ENCODE results near the gene C5orf63. TPM values are rescaled to one million over a fixed set of nuclear protein-coding genes. Genes with fewer than 3 reads are reported as not detected.
"Not testable (repeated sequence)": the region's sequence is repeated elsewhere in the genome, so short reads cannot be mapped to it uniquely, and the experiment has no call there.

Gene C5orf63
- total and polyA plus RNA-seq, 3 experiments from 2014 or later, result 5.2 to 11.9 (median 10.0) TPM

- Histone ChIP-seq H3K9me3 (ENCODE audit: low read length) (no peaks in the 10 kb centered on the region), H3K27me3 (ENCODE audit: insufficient read depth, low read length, poor library complexity, severe bottlenecking) (peaks cover 4% of the 10 kb centered on the region), H3K4me1 (ENCODE audit: insufficient read depth, low read length) (peaks cover 7% of the 10 kb centered on the region), H3K27ac (ENCODE audit: low read depth, low read length) (peak overlapping the region; percentile 7), H3K36me3 (ENCODE audit: insufficient read depth, low read length) (no peaks in the 10 kb centered on the region), H3K4me3 (ENCODE audit: low read length) (no peak overlapping the region)
- H3K4me1 Mint-ChIP-seq, result peaks cover 6% of the 10 kb centered on the region in 3 donors
- no peaks in the 10 kb centered on the region for H3K36me3 Mint-ChIP-seq
- no peak for DNase-seq
- no peak overlapping the region for H3K4me3 Mint-ChIP-seq
- H3K27ac Mint-ChIP-seq, result no peak overlapping the region
- ChIA-PET CTCF (interaction anchor here (0.8 kb wide), 1 partner anchor 53 kb away, joined by 3 read pairs; no protein-coding TSS in a partner anchor), POLR2A (no interaction called here)
- no peaks in the 10 kb centered on the region for H3K9me3 Mint-ChIP-seq
- peaks cover 3% of the 10 kb centered on the region in 2 donors for H3K27me3 Mint-ChIP-seq
These were observed 47.1 kb downstream of the C5orf63 start for GRCh38 chr5:127026166-127026565.

GRCh38 chr5:127025467-127025866, 47.8 kb downstream of the C5orf63 start:
- H3K4me3 ChIP-seq (ENCODE audit: low read length), result no peak overlapping the region

GRCh38 chr5:127024821-127025220, 48.5 kb downstream of the C5orf63 start:
- Mint-ChIP-seq H3K9me3 (no peaks in the 10 kb centered on the region), H3K4me1 (peaks cover 6% of the 10 kb centered on the region in 3 donors), H3K27me3 (peaks cover 1 to 3% of the 10 kb centered on the region in 2 donors), H3K36me3 (no peaks in the 10 kb centered on the region), H3K27ac (no peak overlapping the region), H3K4me3 (no peak overlapping the region)
- Histone ChIP-seq H3K27me3 (ENCODE audit: insufficient read depth, low read length, poor library complexity, severe bottlenecking) (peaks cover 4% of the 10 kb centered on the region), H3K4me1 (ENCODE audit: insufficient read depth, low read length) (peaks cover 6% of the 10 kb centered on the region), H3K36me3 (ENCODE audit: insufficient read depth, low read length) (no peaks in the 10 kb centered on the region), H3K4me3 (ENCODE audit: low read length) (no peak overlapping the region), H3K27ac (ENCODE audit: low read depth, low read length) (no peak overlapping the region), H3K9me3 (ENCODE audit: low read length) (no peaks in the 10 kb centered on the region)
- DNase-seq, result no peak
- ChIA-PET POLR2A (no interaction called here), CTCF (no interaction called here)

More at GRCh38 chr5:127025467-127025866, 47.8 kb downstream of the C5orf63 start:
- Histone ChIP-seq H3K36me3 (ENCODE audit: insufficient read depth, low read length) (no peaks in the 10 kb centered on the region), H3K27ac (ENCODE audit: low read depth, low read length) (no peak overlapping the region), H3K27me3 (ENCODE audit: insufficient read depth, low read length, poor library complexity, severe bottlenecking) (peaks cover 4% of the 10 kb centered on the region), H3K4me1 (ENCODE audit: insufficient read depth, low read length) (peaks cover 6% of the 10 kb centered on the region), H3K9me3 (ENCODE audit: low read length) (no peaks in the 10 kb centered on the region)
- peaks cover 3% of the 10 kb centered on the region in 2 donors for H3K27me3 Mint-ChIP-seq
- ChIA-PET POLR2A (no interaction called here), CTCF (no interaction called here)
- no peak for DNase-seq
- H3K27ac Mint-ChIP-seq, result no peak overlapping the region
- H3K4me1 Mint-ChIP-seq, result peaks cover 6% of the 10 kb centered on the region in 3 donors
- H3K36me3 Mint-ChIP-seq, result no peaks in the 10 kb centered on the region
- H3K9me3 Mint-ChIP-seq, result no peaks in the 10 kb centered on the region
- H3K4me3 Mint-ChIP-seq, result no peak overlapping the region

GRCh38 chr5:127023552-127024191, 49.6 kb downstream of the C5orf63 start:
- CTCF ChIA-PET, result not testable (repeated sequence)
- POLR2A ChIA-PET, result interaction anchor here (0.6 to 0.8 kb wide), 2 partner anchors 9 to 49 kb away, joined by 3 read pairs; no protein-coding TSS in a partner anchor

GRCh38 chr5:127022846-127023245, 50.5 kb downstream of the C5orf63 start:
- Histone ChIP-seq H3K4me3 (ENCODE audit: low read length) (no peak overlapping the region), H3K36me3 (ENCODE audit: insufficient read depth, low read length) (no peaks in the 10 kb centered on the region), H3K27ac (ENCODE audit: low read depth, low read length) (no peak overlapping the region), H3K27me3 (ENCODE audit: insufficient read depth, low read length, poor library complexity, severe bottlenecking) (no peaks in the 10 kb centered on the region), H3K9me3 (ENCODE audit: low read length) (no peaks in the 10 kb centered on the region), H3K4me1 (ENCODE audit: insufficient read depth, low read length) (no peaks in the 10 kb centered on the region)
- CTCF ChIA-PET, result no interaction called here
- no peak for DNase-seq
- H3K36me3 Mint-ChIP-seq, result no peaks in the 10 kb centered on the region
- peaks cover 1 to 3% of the 10 kb centered on the region in 2 donors for H3K27me3 Mint-ChIP-seq
- H3K9me3 Mint-ChIP-seq, result no peaks in the 10 kb centered on the region
- H3K4me3 Mint-ChIP-seq, result no peak overlapping the region
- H3K27ac Mint-ChIP-seq, result no peak overlapping the region
- POLR2A ChIA-PET, result no interaction called here
- H3K4me1 Mint-ChIP-seq, result no peaks in the 10 kb centered on the region

More at GRCh38 chr5:127023552-127024191, 49.6 kb downstream of the C5orf63 start:
- H3K27ac ChIP-seq (ENCODE audit: low read depth, low read length); H3K4me1 Mint-ChIP-seq; H3K4me3 ChIP-seq (ENCODE audit: low read length); H3K4me3 Mint-ChIP-seq; H3K27me3 ChIP-seq (ENCODE audit: insufficient read depth, low read length, poor library complexity, severe bottlenecking); DNase-seq; H3K27me3 Mint-ChIP-seq; H3K9me3 ChIP-seq (ENCODE audit: low read length); H3K9me3 Mint-ChIP-seq; H3K4me1 ChIP-seq (ENCODE audit: insufficient read depth, low read length); H3K36me3 ChIP-seq (ENCODE audit: insufficient read depth, low read length); H3K36me3 Mint-ChIP-seq: not testable (repeated sequence)
- peak overlapping the region in 1 of 8 donors; percentile 0 for H3K27ac Mint-ChIP-seq

GRCh38 chr5:127019928-127020327, 53.4 kb downstream of the C5orf63 start:
- Histone ChIP-seq H3K27me3 (ENCODE audit: insufficient read depth, low read length, poor library complexity, severe bottlenecking) (no peaks in the 10 kb centered on the region), H3K9me3 (ENCODE audit: low read length) (no peaks in the 10 kb centered on the region), H3K27ac (ENCODE audit: low read depth, low read length) (no peak overlapping the region), H3K4me3 (ENCODE audit: low read length) (no peak overlapping the region), H3K36me3 (ENCODE audit: insufficient read depth, low read length) (no peaks in the 10 kb centered on the region), H3K4me1 (ENCODE audit: insufficient read depth, low read length) (no peaks in the 10 kb centered on the region)
- no peaks in the 10 kb centered on the region for H3K4me1 Mint-ChIP-seq
- no peak for DNase-seq
- H3K4me3 Mint-ChIP-seq, result no peak overlapping the region
- ChIA-PET POLR2A (no interaction called here), CTCF (interaction anchor here (0.6 to 1.0 kb wide), 3 partner anchors 9 to 21 kb away, joined by 3 read pairs; partner anchors contain the start of gene MARCHF3)
- peaks cover 0 to 10% (median 2%) of the 10 kb centered on the region in 3 donors for H3K36me3 Mint-ChIP-seq
- no peak overlapping the region for H3K27ac Mint-ChIP-seq
- peaks cover 6 to 13% of the 10 kb centered on the region in 2 donors for H3K27me3 Mint-ChIP-seq
- H3K9me3 Mint-ChIP-seq, result peaks cover 0 to 2% (median 0%) of the 10 kb centered on the region in 5 donors

GRCh38 chr5:127016722-127017121, 56.6 kb downstream of the C5orf63 start:
- H3K4me3 ChIP-seq (ENCODE audit: low read length); CTCF ChIA-PET; DNase-seq; H3K9me3 ChIP-seq (ENCODE audit: low read length); H3K4me1 ChIP-seq (ENCODE audit: insufficient read depth, low read length); H3K4me1 Mint-ChIP-seq; H3K27ac Mint-ChIP-seq; H3K27me3 ChIP-seq (ENCODE audit: insufficient read depth, low read length, poor library complexity, severe bottlenecking); POLR2A ChIA-PET; H3K9me3 Mint-ChIP-seq; H3K36me3 Mint-ChIP-seq; H3K4me3 Mint-ChIP-seq; H3K36me3 ChIP-seq (ENCODE audit: insufficient read depth, low read length); H3K27ac ChIP-seq (ENCODE audit: low read depth, low read length): not testable (repeated sequence)
- H3K27me3 Mint-ChIP-seq, result peaks cover 6 to 13% of the 10 kb centered on the region in 2 donors

- H3K36me3 Mint-ChIP-seq, result peaks cover 0 to 10% (median 2%) of the 10 kb centered on the region in 3 donors
- no peaks in the 10 kb centered on the region for H3K27me3 ChIP-seq (ENCODE audit: insufficient read depth, low read length, poor library complexity, severe bottlenecking)
- H3K27me3 Mint-ChIP-seq, result peaks cover 5 to 9% of the 10 kb centered on the region in 2 donors
- H3K4me1 Mint-ChIP-seq, result peaks cover 0 to 6% (median 3%) of the 10 kb centered on the region in 3 donors
- H3K9me3 Mint-ChIP-seq, result peaks cover 0 to 2% (median 0%) of the 10 kb centered on the region in 5 donors
- H3K4me1 ChIP-seq (ENCODE audit: insufficient read depth, low read length), result peaks cover 12% of the 10 kb centered on the region
- no peak for DNase-seq
- H3K4me3 ChIP-seq (ENCODE audit: low read length), result no peak overlapping the region
- ChIA-PET CTCF (no interaction called here), POLR2A (no interaction called here)
- no peaks in the 10 kb centered on the region for H3K36me3 ChIP-seq (ENCODE audit: insufficient read depth, low read length)
- no peak overlapping the region for H3K4me3 Mint-ChIP-seq
- no peaks in the 10 kb centered on the region for H3K9me3 ChIP-seq (ENCODE audit: low read length)
- no peak overlapping the region for H3K27ac ChIP-seq (ENCODE audit: low read depth, low read length)
- H3K27ac Mint-ChIP-seq, result no peak overlapping the region
These were observed 57.6 kb downstream of the C5orf63 start for GRCh38 chr5:127015716-127016115.
